Measurements from ENCODE around the gene ZNF791.
A peak's percentile ranks its signal among the peaks of the same experiment; 100 is the strongest.

ZNF791 gene

GRCh38 chr19:12647490-12648071 lies 36.9 kb downstream of the ZNF791 start:
- no peaks in the 10 kb centered on the region for H3K27me3 ChIP-seq (replicated peaks)
- in situ Hi-C loops (cut with HindIII; ENCODE audit: low pct_ligation_motif_present, low sequenced_read_pairs), result no loop called here
- TF ChIP-seq CTCF (IDR thresholded peaks at IDR 0.05; ENCODE audit: low read depth, low read length, missing control alignments), result no peak
- DNase-seq, result peak; percentile 16
- H3K36me3 ChIP-seq (replicated peaks), result peaks cover 3% of the 10 kb centered on the region
- H3K4me3 ChIP-seq (ENCODE audit: low read depth, low read length), result no peak overlapping the region
- no peak overlapping the region for H3K27ac ChIP-seq

- no peak for DNase-seq
- peak; percentile 50 for TF ChIP-seq CTCF (IDR thresholded peaks at IDR 0.05; ENCODE audit: low read depth, low read length, missing control alignments)
- Histone ChIP-seq H3K27ac (no peak overlapping the region), H3K36me3 (replicated peaks) (peaks cover 3% of the 10 kb centered on the region), H3K27me3 (replicated peaks) (no peaks in the 10 kb centered on the region), H3K4me3 (ENCODE audit: low read depth, low read length) (peak overlapping the region; percentile 9)
- in situ Hi-C loops (cut with HindIII; ENCODE audit: low pct_ligation_motif_present, low sequenced_read_pairs), result no loop called here
Measured at GRCh38 chr19:12648088-12648487, 37.4 kb downstream of the ZNF791 start.

- TF ChIP-seq CTCF (IDR thresholded peaks at IDR 0.05; ENCODE audit: low read depth, low read length, missing control alignments), result no peak
- H3K27me3 ChIP-seq (replicated peaks), result no peaks in the 10 kb centered on the region
- H3K27ac ChIP-seq, result no peak overlapping the region
- H3K36me3 ChIP-seq (replicated peaks), result peaks cover 3% of the 10 kb centered on the region
- in situ Hi-C loops (cut with HindIII; ENCODE audit: low pct_ligation_motif_present, low sequenced_read_pairs), result no loop called here
- DNase-seq, result no peak
- H3K4me3 ChIP-seq (ENCODE audit: low read depth, low read length), result no peak overlapping the region
Measured at GRCh38 chr19:12649941-12650340, 39.2 kb downstream of the ZNF791 start.

- H3K27me3 ChIP-seq (replicated peaks), result no peaks in the 10 kb centered on the region
- DNase-seq, result no peak
- no peak overlapping the region for H3K27ac ChIP-seq
- peaks cover 13% of the 10 kb centered on the region for H3K36me3 ChIP-seq (replicated peaks)
- no peak overlapping the region for H3K4me3 ChIP-seq (ENCODE audit: low read depth, low read length)
- no peak for TF ChIP-seq CTCF (IDR thresholded peaks at IDR 0.05; ENCODE audit: low read depth, low read length, missing control alignments)
- in situ Hi-C loops (cut with HindIII; ENCODE audit: low pct_ligation_motif_present, low sequenced_read_pairs), result no loop called here
Measured at GRCh38 chr19:12652219-12652618, 41.5 kb downstream of the ZNF791 start.

- H3K27ac ChIP-seq, result no peak overlapping the region
- no peak for TF ChIP-seq CTCF (IDR thresholded peaks at IDR 0.05; ENCODE audit: low read depth, low read length, missing control alignments)
- DNase-seq, result no peak
- in situ Hi-C loops (cut with HindIII; ENCODE audit: low pct_ligation_motif_present, low sequenced_read_pairs), result no loop called here
- H3K4me3 ChIP-seq (ENCODE audit: low read depth, low read length), result no peak overlapping the region
- peaks cover 24% of the 10 kb centered on the region for H3K36me3 ChIP-seq (replicated peaks)
- H3K27me3 ChIP-seq (replicated peaks), result no peaks in the 10 kb centered on the region
Measured at GRCh38 chr19:12655546-12655945, 44.8 kb downstream of the ZNF791 start.
